AG04449 (cell line): ENCODE data around the gene CD81.

ENCODE experiments used
- CTCF ChIA-PET: fragments of 350-600 bp; formaldehyde crosslinking; extraction: SDS; loops from one replicate; lab custom pipeline; 2021; ENCODE audit warnings: antibody characterized with exemption; lab: Yijun Ruan, JAX
- POLR2A ChIA-PET: fragments of 400-600, 350-600 bp; formaldehyde crosslinking; extraction: SDS; loops from one replicate; lab custom pipeline; 2020; ENCODE audit warnings: antibody characterized with exemption, inconsistent platforms; lab: Yijun Ruan, JAX
- DNase-seq: peaks from one replicate; pipeline ENCODE4 v3.0.0-alpha.2; 2010; ENCODE audit warnings: low read depth, low spot score
- H3K4me3 ChIP-seq: 2 replicates; pipeline ENCODE4 v1.5.1; 2011; ENCODE audit warnings: low read depth, mild to moderate bottlenecking, control low read depth, low read length
- CTCF ChIP-seq: IDR thresholded peaks from one replicate; pipeline ENCODE4 v1.5.1; 2011; ENCODE audit warnings: mild to moderate bottlenecking, moderate library complexity, low read length, control low read depth, inconsistent platforms; ENCODE audit not compliant: insufficient read depth; ENCODE audit errors: missing control alignments

CD81 gene

DNA sequence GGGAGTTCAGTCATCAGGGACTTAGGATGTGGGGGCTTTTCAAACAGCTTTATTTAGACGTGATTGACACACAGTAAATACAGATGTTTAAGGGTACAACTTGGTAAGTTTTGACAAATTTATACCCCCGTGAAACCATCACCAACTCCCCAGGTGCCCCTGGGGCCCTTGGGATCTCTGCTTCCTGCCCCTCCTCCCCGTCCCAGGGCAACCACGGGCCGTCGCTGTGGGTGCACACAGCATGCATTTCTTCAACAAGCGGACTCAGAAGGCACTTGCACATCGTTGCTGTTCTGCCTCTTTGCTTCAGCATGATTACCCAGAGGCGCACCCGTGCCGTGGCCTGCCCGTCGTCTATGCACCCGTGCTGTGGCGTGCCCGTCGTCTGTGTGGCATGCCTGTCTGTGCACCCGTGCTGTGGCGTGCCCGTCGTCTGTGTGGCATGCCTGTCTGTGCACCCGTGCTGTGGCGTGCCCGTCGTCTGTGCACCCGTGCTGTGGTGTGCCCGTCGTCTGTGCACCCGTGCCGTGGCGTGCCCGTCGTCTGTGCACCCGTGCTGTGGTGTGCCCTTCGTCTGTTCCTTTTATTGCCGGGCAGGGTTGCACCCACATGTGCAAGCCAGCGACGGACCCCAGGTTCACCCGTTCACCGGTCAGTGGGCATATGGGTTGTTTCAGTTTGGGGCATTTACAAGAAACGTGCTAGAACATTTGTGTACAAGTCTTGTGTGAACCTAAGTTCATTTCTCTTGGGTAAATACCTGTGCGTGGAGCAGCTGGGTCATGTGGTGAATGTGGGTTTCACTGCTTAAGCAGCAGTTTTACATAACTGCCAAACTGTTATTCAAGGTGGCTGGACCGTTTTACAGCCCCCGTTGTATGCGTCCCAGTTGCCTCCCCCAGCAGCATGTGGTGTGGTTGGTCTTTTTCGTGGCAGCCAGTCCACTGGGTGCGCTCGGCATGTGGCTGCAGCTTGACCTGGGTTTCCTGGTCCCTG is 8.3 kb downstream of the CD81 start:
- H3K4me3 ChIP-seq = no peak overlapping the region
- ChIA-PET CTCF (interaction anchor here (1.0 to 4.4 kb wide), 4 partner anchors 8 to 188 kb away, joined by 4 to 19 read pairs (median 5); partner anchors contain the start of gene CD81), POLR2A (no interaction called here)
- no peak for DNase-seq
- TF ChIP-seq CTCF = no peak

GRCh38 chr11:2386591-2386990 is 9.5 kb downstream of the CD81 start:
- H3K4me3 ChIP-seq = no peak overlapping the region
- ChIA-PET POLR2A (interaction anchor here (1.6 to 2.8 kb wide), 3 partner anchors 8 to 14 kb away, joined by 7 to 15 read pairs (median 14); partner anchors contain the start of genes CD81 and TSSC4), CTCF (interaction anchor here (0.8 to 2.6 kb wide), 9 partner anchors 8 to 192 kb away, joined by 3 to 12 read pairs (median 5); partner anchors contain the start of genes CD81 and TSSC4)
- TF ChIP-seq CTCF = no peak
- DNase-seq = no peak

DNA sequence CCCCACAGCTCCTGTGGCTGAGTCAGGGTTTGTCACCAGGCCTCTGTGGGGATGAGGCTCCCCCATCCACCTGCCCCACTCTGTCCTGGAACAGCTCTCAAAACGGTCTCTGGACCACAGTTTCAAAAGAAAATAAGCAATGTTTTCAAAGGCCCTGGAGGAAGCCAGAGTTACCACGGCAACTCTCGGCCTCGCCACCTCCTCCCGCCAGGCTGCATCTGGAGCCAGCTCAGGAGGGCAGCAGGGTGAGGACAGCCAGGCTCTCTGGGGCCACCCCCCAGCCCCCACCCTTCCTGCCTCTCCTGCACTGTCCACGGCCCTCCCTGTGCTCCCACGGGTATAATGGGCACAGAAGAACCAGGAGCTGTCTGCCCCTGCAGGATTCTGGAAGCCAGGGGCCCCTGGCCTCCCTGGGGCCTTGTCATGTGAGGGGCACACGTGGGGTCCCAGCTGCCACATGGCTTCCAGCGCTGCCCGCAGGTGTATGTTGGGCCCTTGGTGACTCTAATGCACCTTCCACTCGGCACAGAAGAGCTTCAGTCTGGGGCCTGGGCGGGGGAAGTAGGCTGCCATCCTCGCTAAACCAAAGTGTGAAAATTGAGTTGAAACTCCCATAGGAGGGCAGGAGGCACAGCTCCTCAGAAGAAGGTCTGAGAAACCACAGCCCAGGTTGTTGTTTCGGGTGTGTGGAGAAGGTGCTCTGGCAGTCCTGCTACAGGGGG is 10.3 kb downstream of the CD81 start:
- H3K4me3 ChIP-seq = no peak overlapping the region
- POLR2A ChIA-PET = interaction anchor here (0.6 to 2.8 kb wide), 4 partner anchors 9 to 220 kb away, joined by 3 to 15 read pairs (median 10); partner anchors contain the start of genes CD81 and TSSC4
- CTCF ChIA-PET = interaction anchor here (0.6 to 2.6 kb wide), 12 partner anchors 9 to 531 kb away, joined by 3 to 12 read pairs (median 4); partner anchors contain the start of gene TSSC4
- DNase-seq = no peak
- TF ChIP-seq CTCF = no peak

DNA sequence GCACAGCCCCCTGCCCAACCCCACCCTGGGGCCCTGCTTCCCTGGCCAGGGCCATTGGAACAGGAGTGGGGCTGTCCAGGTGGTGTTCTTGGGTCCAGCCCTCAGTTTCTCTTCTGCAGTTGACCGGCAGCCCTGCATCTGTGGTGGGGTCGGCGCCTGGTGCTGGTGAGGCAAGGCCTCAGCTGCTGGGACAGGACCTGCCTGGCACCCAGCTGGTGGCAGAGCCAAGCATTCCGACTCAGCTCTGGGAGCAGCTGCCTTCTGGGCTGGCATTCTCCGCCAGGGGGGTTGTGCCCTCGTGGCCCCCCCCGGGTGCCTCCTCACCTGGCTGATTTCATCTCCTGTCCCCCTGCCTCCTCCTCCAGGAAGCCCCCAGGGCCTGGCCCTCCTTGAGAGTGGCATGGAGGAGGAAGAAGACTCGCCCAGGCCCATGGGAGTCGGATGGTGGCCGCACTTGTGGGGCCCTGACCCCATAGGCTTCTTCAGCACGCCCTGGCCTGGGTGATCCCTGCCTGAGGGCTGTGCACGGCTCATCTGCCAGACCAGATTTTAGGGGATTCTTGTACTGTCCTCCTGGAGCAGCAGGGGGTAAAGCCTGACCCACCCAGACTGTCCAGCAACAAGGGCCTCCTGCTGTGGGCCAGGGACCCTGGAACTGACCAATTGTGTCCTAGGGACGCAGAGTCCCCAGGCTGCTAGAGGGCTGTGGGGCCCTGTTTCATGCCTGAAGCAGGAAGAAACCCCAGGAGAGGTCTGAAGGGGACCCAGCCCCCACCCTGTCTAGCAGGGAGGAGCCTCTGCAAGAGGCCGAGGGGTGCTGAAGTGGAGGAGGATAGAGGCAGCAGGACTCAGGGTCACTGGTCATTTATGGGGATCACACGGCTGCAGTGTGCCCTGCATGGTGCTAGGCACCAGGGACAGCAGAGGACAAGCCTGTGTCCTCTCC is 11.6 kb downstream of the CD81 start:
- POLR2A ChIA-PET = interaction anchor here (2.8 kb wide), 1 partner anchor 10 kb away, joined by 15 read pairs; no protein-coding TSS in a partner anchor

More for the DNA sequence above, 11.6 kb downstream of the CD81 start:
- no peak for TF ChIP-seq CTCF
- H3K4me3 ChIP-seq = no peak overlapping the region
- DNase-seq = no peak
- CTCF ChIA-PET = interaction anchor here (1.1 to 2.6 kb wide), 6 partner anchors 9 to 529 kb away, joined by 3 to 12 read pairs (median 6); partner anchors contain the start of gene TSSC4
